HG03378 (cell line): ENCODE results near the gene ARHGEF6.

ENCODE experiments used
- ATAC-seq: cut with Tn5 transposase; IDR thresholded peaks from one replicate; pipeline ENCODE4 v1.9.1; 2021; ENCODE audit warnings: mild to moderate bottlenecking, moderate library complexity; ENCODE audit not compliant: unreplicated experiment

ARHGEF6 gene

DNA sequence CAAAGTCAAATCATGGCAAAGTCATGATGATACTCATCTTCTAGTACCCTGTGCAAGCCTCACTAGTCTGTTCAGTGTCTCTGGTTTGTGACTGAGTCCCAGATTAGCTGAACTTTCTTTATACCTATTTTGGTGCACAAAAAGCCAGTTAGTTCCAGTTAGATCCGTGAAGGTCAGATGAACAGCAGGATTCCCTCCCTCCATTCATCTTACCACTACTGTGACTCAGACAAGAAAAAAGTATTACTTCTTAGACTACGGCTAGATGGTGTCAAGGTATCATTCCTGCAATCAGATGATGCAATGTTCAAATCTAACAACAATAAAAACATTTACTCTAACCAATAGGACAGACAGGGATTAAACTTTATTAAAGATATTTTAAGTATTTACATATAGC lies 30.4 kb downstream of the ARHGEF6 start:
- ATAC-seq = no peak

DNA sequence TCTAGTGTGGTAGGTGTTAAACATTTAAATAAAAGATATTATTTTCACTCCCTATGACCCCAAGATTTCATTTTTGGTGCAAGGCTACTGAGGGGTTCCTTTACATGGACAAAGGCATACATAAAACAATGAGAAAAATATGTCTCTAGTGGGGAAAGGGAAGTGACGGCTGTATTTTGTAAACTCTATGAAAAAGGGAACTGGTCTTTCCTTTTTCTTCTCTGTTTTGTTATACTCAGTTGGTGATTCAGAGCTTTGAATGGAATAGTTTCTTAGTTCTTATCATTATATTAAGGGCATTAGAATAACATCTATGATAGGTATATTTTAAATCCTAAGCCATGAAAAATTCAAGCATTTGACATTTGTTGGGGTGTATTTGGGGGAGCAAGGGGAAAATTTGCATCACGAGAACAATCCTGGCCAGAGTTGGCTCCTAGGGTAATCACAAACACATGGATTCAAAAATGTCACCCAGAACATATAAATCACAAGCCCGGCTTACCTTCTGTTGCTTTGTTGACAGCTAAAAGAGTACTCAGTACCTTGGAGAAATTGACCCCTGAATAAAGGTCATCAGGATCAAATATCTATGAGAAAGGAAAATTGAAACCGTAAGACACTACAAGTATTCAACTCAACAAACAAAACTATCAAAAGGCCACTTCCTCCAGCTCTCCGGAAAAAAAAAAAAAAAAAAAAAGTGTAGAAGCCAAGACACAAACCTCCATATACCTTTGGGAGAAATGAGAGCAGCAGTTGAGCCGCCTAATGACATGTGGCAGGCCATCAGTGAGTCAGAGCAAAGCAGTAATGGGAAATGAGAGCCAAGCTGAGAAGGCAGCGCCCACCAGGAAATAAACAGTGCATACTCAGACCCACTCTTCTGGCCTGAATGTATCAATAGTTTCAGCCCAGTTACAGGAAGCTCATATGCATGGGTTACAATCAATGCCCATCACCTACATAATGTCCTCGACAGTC lies 33.4 kb downstream of the ARHGEF6 start:
- peak; percentile 71 for ATAC-seq

DNA sequence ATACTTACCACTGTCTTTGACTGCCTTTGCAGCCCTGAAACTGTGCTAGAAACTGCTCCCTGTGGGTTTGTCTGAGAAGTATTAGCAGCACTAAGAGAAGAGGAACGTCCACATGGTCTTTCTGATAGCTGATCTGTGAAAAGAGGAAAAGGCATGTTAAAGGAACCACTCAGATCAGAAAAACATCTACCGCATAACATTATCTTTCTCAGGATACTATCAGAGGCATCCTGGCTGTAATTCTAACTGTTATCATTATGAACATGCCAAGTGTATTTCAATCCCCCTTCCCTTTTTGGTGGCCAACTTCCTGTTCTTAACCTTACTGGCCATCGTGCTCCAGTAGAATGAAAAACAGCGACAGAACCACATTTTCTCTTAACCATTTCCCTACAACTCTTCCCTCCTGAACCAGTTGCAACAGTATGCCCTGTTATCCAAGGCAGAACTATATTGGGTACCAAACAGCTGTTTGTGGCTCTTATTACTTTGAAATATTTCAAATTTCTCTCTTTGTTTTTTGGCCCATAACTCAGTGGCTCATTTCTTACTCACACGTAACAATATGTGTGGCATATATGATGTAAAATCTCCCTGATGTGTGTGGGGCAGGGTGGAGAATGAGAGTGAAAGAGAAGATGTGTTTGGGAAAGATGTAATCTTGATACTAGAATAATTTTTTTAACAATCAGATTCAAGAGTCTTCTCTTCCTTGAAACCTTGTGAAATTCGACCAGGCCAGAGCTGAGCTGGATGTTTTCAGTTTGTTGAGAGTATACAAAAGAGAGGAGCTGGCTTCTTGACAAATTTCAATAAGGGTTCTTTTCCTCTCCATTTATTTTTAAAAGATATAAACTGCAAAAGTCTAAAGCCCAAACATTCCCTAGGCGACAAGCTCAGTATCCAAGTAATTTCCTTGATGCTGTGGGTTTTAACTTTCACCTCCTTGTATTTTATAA lies 35.2 kb downstream of the ARHGEF6 start:
- ATAC-seq = no peak

DNA sequence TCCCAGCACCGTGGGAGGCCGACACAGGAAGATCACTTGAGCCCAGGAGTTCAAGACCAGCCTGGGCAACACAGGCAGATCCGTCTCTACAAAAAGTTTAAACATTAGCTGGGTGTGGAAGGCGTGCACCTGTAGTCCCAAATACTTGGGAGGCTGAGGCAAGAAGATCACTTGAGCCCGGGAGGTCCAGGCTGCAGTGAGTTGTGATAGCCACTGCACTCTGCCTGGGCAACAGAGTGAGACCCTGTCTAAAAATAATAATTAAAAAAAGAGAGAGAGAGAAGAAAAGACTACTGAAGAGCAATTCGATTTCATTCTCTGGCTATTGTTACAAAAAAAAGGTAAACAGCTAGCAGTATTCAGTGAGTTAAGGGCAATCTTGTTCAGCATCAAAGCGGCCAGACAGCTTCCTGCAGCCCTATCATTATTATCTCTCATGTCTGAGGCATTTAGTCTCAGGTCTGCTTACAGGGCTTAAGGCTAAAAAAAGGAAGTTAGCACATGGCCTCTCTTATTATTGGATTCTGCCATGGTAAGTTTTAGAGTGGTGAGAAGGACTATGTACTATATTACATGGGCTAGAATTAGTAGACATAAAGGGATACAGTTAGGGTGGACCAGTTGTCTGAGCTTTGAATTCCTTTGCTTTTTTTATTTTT lies 37.9 kb downstream of the ARHGEF6 start:
- ATAC-seq = no peak

DNA sequence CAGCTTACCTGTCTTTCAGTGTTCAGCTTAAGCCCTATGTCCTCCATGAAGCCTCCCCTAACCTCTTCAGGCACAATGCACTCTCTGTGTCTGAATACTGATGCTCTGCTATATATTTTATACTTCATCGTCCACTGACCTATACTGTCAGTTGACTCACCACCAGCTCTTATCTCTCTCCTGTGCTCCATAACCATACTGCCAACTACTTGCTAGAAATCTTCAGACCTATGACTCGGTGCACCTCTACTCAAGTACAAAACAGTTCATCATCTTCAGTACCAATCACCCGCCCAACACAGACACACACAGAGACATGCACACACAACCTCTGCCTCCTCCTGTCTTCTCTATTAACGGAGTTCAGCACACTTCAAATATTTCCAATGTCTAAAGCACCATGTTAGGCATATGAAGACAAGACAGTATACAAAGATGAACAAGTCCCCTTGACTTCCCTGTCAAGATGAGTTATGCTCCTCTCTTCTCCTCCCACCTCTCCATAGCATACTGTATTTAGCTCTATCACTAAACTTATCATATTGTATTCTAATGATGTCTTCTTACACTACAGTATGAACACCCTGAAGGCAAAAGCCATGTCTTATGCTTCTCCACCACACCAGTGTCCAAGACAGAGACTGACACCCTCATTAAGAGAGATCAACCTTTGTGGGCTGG lies 42.5 kb downstream of the ARHGEF6 start:
- ATAC-seq = no peak

DNA sequence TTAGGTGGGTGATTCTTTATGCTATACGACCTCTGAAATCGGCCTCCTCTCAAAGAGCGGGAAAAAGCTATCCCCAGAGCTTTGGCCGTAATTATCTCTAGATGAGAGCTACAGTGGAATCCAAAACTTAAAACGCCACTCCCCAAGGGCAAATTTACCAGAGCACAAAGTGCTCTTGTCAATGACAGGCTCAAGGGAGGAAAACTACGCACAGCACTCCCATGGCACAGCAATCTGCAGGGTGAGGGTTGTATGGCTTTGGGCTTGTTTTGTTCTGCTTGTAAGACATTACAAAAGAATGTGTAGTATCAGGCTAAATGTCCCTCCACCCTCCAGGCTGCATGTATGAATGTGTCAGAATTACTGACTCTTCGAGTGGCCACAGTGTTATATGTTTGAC lies 44.0 kb downstream of the ARHGEF6 start:
- ATAC-seq = no peak

DNA sequence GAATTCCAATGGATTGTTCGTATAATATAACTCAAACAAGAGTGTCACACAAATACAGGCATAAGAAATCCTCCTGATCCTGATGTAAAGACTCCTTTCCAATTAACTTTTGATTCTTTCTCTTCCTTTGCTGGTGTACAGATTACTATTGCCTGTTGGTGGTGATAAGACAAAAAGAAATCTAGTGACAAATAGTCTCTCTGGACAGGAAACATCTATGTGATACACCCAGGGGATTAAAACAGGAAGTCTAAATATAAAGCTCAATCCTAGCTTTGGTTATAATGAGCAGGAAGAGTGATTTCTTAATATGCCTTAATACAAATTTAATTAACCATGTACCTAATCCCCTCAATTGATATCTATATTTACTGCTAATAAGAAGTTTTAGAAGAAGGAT lies 45.1 kb downstream of the ARHGEF6 start:
- ATAC-seq = peak; percentile 74

DNA sequence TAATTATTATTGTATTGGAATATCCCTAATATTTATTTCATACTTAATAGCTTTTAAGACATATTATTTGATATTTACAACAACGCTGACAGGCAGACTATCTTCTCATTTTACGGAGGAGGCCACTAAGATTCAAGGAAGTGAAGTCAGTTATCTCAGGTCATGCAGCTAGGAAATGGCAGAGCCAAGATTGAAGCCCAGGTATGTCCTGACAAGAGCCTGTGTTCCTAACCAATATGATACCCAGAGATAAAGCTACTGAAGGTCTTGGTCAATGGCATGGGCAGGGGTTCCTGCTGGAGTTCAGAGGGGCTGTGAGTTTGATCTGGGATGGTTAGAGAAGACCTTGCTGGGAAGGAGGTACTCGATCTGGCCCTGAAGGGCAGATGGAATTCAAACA lies 47.1 kb downstream of the ARHGEF6 start:
- no peak for ATAC-seq

DNA sequence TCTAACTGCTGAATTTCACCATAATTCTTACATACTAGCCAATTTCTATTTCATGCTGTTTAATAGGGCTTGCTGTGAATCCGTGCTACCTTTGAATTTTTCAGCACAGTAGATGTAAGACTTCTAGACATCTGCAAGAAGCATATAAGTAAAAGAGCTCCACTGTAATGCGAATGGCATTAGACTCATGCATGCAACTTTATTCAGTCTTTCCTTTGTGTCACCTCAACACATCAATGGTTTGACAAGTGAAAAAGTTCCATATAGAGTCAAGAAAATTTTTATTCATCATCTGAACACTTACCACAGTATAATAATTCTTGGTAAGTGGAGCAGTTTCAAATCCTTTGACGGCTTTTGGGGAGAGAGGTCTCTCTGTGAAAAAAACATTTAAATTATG lies 48.9 kb downstream of the ARHGEF6 start:
- no peak for ATAC-seq

DNA sequence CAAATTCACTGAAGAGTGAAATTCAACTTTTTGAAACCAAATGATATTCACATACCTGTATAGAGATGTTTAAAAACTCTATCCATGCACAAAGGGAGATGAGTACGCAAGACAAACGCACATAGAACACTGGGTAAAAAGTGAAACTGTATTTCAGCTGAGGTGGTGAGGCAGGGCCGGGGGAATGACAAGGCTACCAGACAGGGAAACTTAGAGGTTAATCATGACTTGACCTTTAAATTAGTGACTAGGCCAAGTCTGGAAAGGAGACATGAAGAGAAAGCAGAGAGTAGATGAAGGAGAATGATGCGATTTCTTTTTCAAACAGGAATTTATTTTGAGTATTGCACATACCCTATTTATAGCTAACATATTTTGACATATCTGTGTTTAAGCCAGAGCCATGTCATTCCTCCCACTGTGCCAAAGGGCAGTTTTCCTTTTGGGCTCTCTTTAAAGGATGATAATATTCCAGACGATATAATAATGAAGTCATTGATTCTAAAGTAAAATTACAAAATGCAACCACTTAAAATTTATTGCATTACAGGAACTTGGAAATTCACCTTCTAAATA lies 49.4 kb downstream of the ARHGEF6 start:
- no peak for ATAC-seq

DNA sequence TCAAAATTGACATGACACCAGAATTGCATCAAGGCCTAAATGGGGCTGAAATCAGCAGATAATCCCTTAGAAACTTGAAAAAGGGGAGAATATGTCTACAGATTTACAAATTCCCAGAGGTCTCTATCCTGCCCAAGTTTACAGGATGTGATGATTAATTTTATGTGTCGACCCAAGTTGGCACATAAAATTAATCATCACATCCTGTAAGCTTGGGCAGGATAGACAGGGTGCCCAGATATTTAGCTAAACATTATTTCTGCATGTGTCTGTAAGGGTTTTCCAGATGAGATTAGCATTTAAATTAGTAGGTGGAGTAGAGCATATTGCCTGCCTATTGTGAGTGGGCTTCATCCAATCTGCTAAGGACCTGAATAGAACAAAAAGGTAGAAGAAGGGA lies 52.3 kb downstream of the ARHGEF6 start:
- no peak for ATAC-seq

DNA sequence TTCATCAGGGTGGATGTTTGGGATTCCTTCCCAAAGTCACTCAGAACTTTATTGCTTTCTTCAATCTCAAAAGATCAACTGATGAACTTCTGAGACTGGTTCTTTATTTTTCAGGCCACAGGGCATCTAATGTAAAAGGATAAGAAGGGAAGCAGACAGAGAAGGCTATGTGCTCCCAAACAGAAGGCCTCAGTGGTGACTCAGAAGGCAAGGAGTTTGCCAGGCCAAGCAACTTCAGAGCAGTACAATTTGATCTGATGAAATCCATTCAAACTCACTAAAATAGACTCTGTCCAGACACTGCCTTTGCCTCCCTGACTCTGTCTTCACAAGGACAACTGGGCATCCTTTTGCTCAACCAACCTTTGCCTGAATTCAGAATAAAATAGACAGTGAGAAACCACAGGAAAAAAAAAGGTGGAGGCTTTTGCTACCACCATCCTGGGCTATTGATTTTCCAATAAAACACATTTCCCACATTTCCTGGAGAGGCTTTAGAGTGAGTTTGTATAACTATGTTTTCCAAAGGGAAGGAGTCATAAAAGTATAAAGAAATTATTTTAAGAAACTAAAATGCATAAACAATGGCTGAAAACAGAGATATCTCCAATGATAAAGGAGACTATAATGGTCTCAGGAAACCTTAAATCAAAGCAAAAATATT lies 55.2 kb downstream of the ARHGEF6 start:
- ATAC-seq = no peak

DNA sequence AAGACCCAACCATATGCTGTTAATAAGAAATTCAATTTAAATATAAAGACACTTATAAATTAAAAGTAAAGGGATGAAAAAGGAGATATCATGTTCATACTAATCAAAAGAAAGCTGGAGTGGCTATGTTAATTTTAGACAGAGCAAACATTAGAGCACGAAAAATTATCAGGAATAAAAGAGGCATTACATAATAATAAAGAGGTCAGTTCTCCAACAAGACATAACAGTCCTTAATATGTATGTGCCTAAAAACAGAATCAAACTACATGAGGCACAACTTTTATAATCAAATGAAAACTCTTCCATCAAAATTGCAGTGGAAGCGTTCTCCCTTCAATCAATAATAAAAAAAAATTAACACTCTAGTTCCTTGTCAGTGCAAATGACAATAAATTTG lies 62.6 kb downstream of the ARHGEF6 start:
- no peak for ATAC-seq

DNA sequence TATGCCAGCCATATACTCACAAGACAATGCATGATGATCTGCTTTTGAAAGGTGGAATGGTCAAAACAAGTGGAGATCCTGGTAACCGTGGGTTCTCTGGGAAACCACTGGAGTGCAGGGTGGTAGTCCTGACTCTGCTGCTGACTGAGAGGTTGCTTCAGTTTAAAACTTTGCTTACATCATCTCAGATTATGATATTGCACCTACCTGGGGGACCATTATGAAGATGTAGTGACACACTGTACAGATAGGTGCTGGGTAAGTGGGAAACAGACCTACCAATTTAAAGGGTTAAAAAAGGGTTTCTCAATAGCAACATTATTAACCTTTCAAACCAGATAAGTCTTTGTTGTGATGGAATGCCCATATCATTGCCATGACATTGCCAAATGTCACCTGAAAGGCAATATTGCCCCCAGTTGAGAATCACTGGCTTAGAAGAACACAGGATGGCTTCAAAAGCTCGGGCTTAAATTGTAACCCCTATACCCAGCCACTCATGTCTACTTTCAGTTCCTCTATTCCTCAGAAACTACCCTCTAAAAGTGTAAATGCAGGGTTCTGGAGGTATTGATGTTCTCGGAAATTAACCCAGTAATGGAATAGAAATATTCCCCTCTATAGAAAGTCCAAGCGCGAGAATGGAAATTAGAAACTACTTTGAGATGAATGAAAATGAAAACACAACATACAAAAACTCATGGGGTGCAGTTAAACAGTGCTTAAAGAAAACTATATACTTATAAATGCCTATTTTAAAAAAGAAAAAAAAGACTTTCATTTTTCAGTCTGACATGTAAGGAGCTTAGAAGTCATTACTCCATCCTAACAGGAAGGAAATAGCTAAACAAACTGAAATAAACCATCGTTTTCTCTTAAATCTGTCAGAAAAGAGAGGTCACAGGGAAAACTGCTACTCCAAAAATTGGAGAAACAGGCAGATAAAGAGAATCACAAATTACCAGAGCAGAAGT lies 65.8 kb downstream of the ARHGEF6 start:
- ATAC-seq = peak; percentile 85

DNA sequence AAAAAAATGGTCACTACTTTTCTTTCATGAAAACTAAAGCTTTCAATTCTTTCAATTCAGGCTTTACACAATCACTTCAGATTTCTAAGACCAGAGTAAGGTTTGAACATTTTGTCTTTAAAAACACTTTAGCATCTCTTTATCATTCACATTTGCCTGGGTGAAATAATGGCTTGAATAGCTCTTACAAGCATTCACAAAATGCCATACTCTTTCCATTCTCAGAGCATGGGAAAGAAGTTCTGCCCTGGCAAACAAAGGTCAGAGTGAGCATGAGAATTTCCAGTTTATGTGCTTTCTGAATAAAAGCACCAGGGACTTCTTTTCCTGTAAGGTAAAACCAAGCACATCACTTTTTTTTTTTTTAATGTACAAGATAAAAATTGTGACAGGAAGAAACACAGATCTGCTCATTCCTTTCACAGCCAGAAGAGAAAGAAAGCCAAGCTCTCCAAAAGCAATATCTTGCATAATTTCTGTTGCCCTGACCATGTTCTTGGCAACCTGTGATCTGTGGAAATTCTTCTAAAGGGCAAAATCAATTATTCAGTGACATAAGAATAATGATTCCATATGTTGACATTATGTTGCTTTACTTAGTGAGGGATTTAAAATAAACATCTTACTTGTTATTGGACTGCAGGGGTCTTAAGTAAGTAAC lies 68.0 kb downstream of the ARHGEF6 start:
- no peak for ATAC-seq

DNA sequence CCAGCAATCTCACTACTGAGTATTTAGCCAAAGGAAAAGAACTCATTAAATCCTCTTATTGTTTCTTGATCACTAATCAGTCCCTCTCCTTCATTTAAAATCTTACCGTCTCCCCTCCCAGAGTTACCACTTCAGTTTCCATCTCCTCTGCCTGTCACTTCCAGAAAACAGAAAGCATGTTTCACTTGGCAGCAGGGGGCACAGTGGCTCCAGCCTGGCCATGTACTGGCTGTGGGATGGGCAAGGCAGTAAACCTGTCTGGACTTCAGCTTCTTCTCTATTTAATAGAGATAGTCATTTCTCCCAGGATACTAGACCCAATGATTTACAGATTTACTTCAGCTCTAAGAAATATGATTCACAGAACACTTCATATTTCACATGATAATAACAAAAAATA lies 69.6 kb downstream of the ARHGEF6 start:
- ATAC-seq = no peak

DNA sequence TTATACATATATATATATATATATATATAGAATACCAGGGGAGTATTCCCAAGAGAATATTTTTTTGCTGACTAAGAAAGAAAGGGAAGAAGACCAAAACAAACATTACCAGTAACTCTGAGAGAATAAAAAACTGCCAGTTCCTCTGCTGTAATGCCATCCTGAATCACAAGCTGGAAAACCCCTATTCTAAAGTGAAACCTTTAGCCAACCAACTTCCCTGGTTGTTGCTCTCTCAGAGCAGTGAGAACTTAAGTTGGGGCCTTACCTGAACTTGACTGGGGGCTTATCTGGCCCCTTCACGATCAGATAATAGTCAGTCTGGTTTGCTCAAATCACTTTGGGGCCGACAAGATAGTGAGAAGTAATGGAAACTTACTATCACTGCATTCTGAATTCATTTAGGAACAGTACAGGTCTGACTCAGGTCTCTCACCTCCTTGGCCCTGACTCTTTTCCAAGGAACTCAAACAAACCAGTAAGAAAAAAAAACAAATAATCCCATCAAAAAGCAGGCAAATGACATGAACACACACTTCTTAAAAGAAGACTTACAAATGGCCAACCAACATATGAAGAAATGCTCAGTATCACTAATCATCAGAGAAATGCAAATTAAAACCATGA lies 70.3 kb downstream of the ARHGEF6 start:
- ATAC-seq = peak; percentile 56
